Inferior parietal cortex (tissue), 1 donor: ENCODE measurements around the gene ZBTB9.
"Not testable (repeated sequence)": the region's sequence is repeated elsewhere in the genome, so short reads cannot be mapped to it uniquely, and the experiment has no call there.

Source experiments
- DNase-seq: peaks from one replicate; pipeline ENCODE4 v3.0.0-alpha.2; 2016; ENCODE audit errors: extremely low spot score

Gene ZBTB9

GRCh38 chr6:33467091-33467490 lies 12.7 kb downstream of the ZBTB9 start:
- DNase-seq: no peak

GRCh38 chr6:33469661-33470060 lies 15.3 kb downstream of the ZBTB9 start:
- no peak for DNase-seq

- no peak for DNase-seq
Observed at GRCh38 chr6:33477864-33478263, 23.5 kb downstream of the ZBTB9 start.

DNA sequence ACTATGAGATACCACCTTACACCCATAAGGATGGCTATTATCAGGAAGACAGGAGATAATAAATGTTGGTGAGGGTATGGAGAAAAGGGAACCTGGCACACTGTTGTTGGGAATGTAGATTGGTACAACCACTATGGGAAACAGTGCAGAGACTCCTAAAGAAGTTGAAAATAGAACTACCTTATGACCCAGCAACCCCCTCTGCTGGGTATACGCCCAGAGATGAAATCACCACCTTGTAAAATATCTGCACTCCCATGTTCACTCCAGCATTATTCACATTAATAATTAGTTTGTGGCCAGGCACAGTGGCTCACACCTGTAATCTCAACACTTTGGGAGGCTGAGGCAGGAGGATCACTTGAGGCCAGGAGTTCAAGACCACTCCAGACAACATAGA lies 26.8 kb downstream of the ZBTB9 start:
- DNase-seq: no peak

DNA sequence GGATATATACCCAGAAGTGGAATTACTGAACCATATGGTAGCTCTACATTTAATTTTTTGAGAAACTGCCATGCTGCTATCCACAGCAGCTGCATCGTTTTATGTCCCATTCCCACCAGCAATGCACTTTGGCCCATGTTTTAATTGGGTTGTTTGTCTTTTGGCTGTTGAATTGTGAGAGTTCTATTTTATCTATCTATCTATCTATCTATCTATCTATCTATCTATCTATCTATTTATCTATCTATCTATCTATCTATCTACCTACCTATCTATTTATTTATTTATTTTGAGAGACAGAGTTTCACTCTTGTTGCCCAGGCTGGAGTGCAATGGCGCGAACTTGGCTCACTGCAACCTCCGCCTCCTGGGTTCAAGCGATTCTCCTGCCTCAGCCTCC lies 28.2 kb downstream of the ZBTB9 start:
- not testable (repeated sequence) for DNase-seq

DNA sequence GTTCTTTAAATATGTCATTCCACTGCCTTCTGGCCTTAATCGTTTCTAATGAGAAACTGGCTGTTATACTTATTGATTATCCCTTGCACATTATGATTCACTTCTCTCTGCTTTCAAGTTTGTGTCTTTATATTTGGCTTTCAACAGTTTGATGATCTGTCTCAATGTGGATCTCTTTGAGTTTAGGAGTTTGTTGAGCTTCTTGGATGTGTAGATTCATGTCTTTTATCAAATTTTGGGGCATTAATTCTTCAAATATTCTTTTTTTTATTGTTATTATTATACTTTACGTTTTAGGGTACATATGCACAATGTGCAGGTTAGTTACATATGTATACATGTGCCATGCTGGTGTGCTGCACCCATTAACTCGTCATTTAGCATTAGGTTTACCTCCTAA lies 29.3 kb downstream of the ZBTB9 start:
- DNase-seq: no peak

DNA sequence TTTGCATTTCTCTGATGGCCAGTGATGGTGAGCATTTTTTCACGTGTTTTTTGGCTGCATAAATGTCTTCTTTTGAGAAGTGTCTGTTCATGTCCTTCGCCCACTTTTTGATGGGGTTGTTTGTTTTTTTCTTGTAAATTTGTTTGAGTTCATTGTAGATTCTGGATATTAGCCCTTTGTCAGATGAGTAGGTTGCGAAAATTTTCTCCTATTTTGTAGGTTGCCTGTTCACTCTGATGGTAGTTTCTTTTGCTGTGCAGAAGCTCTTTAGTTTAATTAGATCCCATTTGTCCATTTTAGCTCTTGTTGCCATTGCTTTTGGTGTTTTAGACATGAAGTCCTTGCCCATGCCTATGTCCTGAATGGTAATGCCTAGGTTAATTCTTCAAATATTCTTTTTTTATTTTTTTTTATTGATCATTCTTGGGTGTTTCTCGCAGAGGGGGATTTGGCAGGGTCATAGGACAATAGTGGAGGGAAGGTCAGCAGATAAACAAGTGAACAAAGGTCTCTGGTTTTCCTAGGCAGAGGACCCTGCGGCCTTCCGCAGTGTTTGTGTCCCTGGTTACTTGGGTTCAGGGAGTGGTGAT lies 30.4 kb downstream of the ZBTB9 start:
- DNase-seq: not testable (repeated sequence)

DNA sequence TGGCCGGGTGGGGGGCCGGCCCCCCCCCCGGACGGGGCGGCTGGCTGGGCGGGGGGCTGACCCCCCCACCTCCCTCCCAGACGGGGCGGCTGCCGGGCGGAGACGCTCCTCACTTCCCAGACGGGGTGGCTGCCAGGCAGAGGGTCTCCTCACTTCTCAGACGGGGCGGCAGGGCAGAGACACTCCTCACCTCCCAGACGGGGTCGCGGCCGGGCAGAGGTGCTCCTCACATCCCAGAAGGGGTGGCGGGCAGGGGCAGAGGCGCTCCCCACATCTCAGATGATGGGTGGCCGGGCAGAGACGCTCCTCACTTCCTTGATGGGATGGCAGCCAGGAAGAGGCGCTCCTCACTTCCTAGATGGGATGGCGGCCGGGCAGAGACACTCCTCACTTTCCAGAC lies 31.3 kb downstream of the ZBTB9 start:
- DNase-seq: not testable (repeated sequence)

DNA sequence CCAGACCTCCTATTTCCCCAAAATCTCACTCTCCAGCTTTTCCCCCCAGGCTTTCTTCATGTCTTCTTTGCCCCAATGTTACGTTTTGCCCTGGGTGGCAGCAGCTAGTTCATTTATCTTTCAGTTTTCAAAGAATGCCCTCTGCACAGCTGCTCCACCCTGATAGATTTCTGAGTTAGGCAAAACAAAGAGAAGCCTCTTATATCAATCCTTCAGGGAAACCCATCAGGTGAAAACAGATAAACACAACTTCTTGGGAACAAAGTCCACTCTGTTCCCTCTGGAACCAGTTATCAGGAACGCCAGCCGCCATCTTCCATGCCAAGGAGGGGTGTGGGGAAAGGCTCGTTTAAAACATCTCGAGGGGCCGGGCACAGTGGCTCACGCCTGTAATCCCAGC lies 34.0 kb downstream of the ZBTB9 start:
- DNase-seq: no peak

DNA sequence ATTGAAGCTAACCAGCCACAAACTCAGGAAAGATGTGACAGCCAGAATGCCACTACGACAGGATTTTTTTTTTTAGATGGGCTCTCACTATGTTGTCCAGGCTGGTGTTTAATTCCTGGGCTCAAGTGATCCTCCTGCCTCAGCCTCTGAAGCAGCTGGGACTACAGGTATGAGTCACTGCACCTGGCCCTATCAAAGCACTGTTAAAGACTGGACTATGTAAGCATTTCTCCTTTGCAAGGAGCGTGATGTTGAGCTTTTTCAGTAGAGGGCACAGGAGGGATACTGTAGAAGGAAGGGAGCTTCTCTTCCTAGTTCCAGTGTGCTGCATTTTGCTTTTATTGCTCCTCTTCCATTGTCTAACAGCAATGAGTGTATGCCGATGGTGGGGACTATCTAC lies 35.8 kb downstream of the ZBTB9 start:
- no peak for DNase-seq

- DNase-seq: no peak
Observed at GRCh38 chr6:33490621-33491020, 36.2 kb downstream of the ZBTB9 start.

DNA sequence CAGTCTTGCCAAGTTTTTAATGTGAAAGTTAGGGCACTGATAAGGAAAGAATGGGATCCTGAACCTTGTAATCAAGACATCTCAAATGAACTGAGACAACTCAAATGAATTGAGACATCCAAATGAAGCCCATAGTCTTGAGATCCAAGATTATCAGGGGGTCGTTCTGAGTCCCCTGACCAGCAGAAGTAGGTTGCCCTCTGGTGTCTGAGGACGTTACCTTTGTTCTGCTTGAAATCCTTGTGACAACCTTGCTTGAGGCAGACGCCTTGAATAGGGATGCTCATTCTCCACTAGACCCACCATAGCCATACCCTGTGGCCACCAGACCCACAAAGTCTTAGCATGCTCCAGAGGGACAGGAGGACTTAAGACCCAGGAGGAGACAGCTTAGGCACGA lies 37.7 kb downstream of the ZBTB9 start:
- no peak for DNase-seq

GRCh38 chr6:33497157-33497556 lies 42.8 kb downstream of the ZBTB9 start:
- no peak for DNase-seq

GRCh38 chr6:33502486-33502885 lies 48.1 kb downstream of the ZBTB9 start:
- DNase-seq: no peak

- DNase-seq: no peak
Observed at GRCh38 chr6:33504486-33504885, 50.1 kb downstream of the ZBTB9 start.

DNA sequence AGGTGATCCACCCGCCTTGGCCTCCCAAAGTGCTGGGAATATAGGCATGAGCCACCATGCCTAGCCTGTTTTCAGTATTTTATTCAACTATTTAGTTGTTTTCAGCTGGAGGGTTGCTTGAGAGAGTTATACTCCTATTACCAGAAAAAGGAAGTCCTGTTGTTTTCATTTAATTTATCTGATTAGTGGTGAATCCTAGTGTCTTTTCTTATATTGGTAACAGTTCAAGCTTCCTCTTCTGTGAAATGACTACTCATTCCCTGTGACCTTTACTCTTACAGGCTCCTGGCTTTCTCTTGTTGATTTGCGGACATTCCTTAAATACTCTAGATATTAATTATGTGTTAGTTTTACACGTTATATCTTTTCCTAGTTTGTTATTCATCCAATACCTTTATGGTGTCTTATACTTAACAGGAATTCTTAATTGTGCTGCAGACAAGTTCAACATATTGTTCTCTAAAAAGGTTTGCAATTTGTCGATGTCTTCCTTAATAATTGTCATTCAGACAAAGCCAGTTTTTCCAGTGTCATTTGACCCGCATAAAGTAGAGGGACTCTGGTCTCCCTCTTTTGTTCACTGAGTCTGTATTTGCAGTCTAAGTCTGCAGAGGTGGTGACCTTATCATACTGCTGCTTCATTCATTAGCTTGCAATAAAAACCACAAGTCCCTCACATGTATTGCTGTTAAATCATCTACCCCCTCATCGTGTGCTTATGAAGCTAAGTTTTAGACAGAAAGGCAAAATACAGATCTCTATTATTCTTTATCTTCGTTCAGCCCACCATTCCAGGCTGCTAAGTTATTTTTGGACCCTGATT lies 51.4 kb downstream of the ZBTB9 start:
- DNase-seq: no peak
